Thymus (tissue), 11 donors: Measurements from ENCODE around the gene TF. TPM values are rescaled to one million over a fixed set of nuclear protein-coding genes. Genes with fewer than 3 reads are reported as not detected.

Experiments
- DNase-seq, 9 donors: peaks; one replicate each; pipeline ENCODE4 v3.0.0-alpha.2; 2013; ENCODE audit warnings: low spot score in 9 of 9, low read depth in 6 of 9, missing footprints in 1 of 9
- H3K27ac ChIP-seq, 2 donors: one replicate each; pipeline ENCODE4 v1.5.1; 2013; ENCODE audit warnings: control low read depth in 1 of 2, low read depth in 1 of 2, low read length in 1 of 2, mild to moderate bottlenecking in 1 of 2, moderate library complexity in 1 of 2
- H3K27me3 ChIP-seq, 2 donors: one replicate each; pipeline ENCODE4 v1.5.1; 2013; ENCODE audit warnings: low read length in 1 of 2; ENCODE audit not compliant: control insufficient read depth in 2 of 2, insufficient read depth in 1 of 2
- H3K36me3 ChIP-seq, 2 donors: one replicate each; pipeline ENCODE4 v1.5.1; 2013; ENCODE audit warnings: low read length in 1 of 2, mild to moderate bottlenecking in 1 of 2, moderate library complexity in 1 of 2; ENCODE audit not compliant: control insufficient read depth in 2 of 2, insufficient read depth in 2 of 2
- H3K4me1 ChIP-seq, 2 donors: one replicate each; pipeline ENCODE4 v1.5.1; 2013; ENCODE audit warnings: low read length in 2 of 2; ENCODE audit not compliant: control insufficient read depth in 2 of 2, insufficient read depth in 2 of 2
- H3K4me3 ChIP-seq, 2 donors: one replicate each; pipeline ENCODE4 v1.5.1; 2013; ENCODE audit warnings: low read length in 2 of 2, control low read depth in 1 of 2, mild to moderate bottlenecking in 1 of 2
- H3K9me3 ChIP-seq, 2 donors: one replicate each; pipeline ENCODE4 v1.5.1; 2013; ENCODE audit warnings: low read length in 1 of 2, mild to moderate bottlenecking in 1 of 2; ENCODE audit not compliant: control insufficient read depth in 2 of 2, insufficient read depth in 1 of 2
- WGBS: extraction: QIAGEN DNeasy Blood & Tissue Kit; methylation state at CpG from one replicate; pipeline ENCODE4 v1.1.7; 2013; 5-methylcytosine and 5-hydroxymethylcytosine counted together
- polyA plus RNA-seq: library from polyadenylated mRNA; stranded (reverse); fragments of 200-250 nt; gene quantifications from one replicate; pipeline ENCODE4 v1.2.3, GENCODE V29; 2013
- total RNA-seq: library from RNA; stranded (reverse); fragments of 120-200 nt; gene quantifications from one replicate; pipeline ENCODE4 v1.2.4, GENCODE V29; 2013
- donor health status: healthy.

The TF gene
- total and polyA plus RNA-seq, 2 donors, result 1.9 to 2.9 TPM

- Histone ChIP-seq H3K36me3 (no peaks in the 10 kb centered on the region), H3K9me3 (no peaks in the 10 kb centered on the region), H3K27ac (no peak overlapping the region), H3K27me3 (no peaks in the 10 kb centered on the region), H3K4me1 (no peaks in the 10 kb centered on the region), H3K4me3 (no peak overlapping the region)
- DNase-seq, result no peak
- WGBS, result 93% methylated on average over 6 of the region's 6 CpGs
These were observed 94.6 kb downstream of the TF start for GRCh38 chr3:133840767-133841166.

- H3K4me3 ChIP-seq, result no peak overlapping the region
- H3K27ac ChIP-seq, result no peak overlapping the region
- H3K9me3 ChIP-seq, result no peaks in the 10 kb centered on the region
- H3K36me3 ChIP-seq, result no peaks in the 10 kb centered on the region
- no peaks in the 10 kb centered on the region for H3K27me3 ChIP-seq
- 98% methylated on average over 8 of the region's 8 CpGs for WGBS
- no peak for DNase-seq
- H3K4me1 ChIP-seq, result no peaks in the 10 kb centered on the region
These were observed 95.0 kb downstream of the TF start for GRCh38 chr3:133841196-133841595.

- Histone ChIP-seq H3K4me1 (no peaks in the 10 kb centered on the region), H3K9me3 (no peaks in the 10 kb centered on the region), H3K27me3 (no peaks in the 10 kb centered on the region), H3K4me3 (no peak overlapping the region), H3K27ac (no peak overlapping the region), H3K36me3 (no peaks in the 10 kb centered on the region)
- WGBS, result 97% methylated on average over 4 of the region's 4 CpGs
- no peak for DNase-seq
These were observed 96.0 kb downstream of the TF start for GRCh38 chr3:133842158-133842557.

GRCh38 chr3:133843634-133844033, 97.4 kb downstream of the TF start:
- WGBS, result 95% methylated on average over 7 of the region's 7 CpGs
- Histone ChIP-seq H3K27ac (no peak overlapping the region), H3K4me3 (no peak overlapping the region), H3K4me1 (no peaks in the 10 kb centered on the region), H3K27me3 (no peaks in the 10 kb centered on the region), H3K36me3 (no peaks in the 10 kb centered on the region), H3K9me3 (no peaks in the 10 kb centered on the region)
- DNase-seq, result no peak

- H3K4me3 ChIP-seq, result no peak overlapping the region
- H3K27me3 ChIP-seq, result no peaks in the 10 kb centered on the region
- WGBS, result 96% methylated on average over 4 of the region's 4 CpGs
- H3K36me3 ChIP-seq, result no peaks in the 10 kb centered on the region
- H3K4me1 ChIP-seq, result no peaks in the 10 kb centered on the region
- DNase-seq, result no peak
- H3K27ac ChIP-seq, result no peak overlapping the region
- H3K9me3 ChIP-seq, result no peaks in the 10 kb centered on the region
These were observed 98.9 kb downstream of the TF start for GRCh38 chr3:133845127-133845526.

Other genes starting within 250 kb of the TF start
- gene CDV3, start 172.7 kb upstream of the TF start, total RNA-seq, result 175 TPM
- gene CDV3, start 172.7 kb upstream of the TF start, polyA plus RNA-seq, result 166 TPM
- 74.4 TPM for gene TOPBP1, start 84.5 kb upstream of the TF start, total RNA-seq
- gene TOPBP1, start 84.5 kb upstream of the TF start, polyA plus RNA-seq, result 18.0 TPM
- gene SRPRB, start 59.4 kb downstream of the TF start, total RNA-seq, result 28.0 TPM
- gene SRPRB, start 59.4 kb downstream of the TF start, polyA plus RNA-seq, result 17.7 TPM
- 0.24 TPM for gene RAB6B, start 149.5 kb downstream of the TF start, total RNA-seq
- 2.1 TPM for gene RAB6B, start 149.5 kb downstream of the TF start, polyA plus RNA-seq